Esophagus muscularis mucosa (tissue), 4 donors: ENCODE data around the gene ARRDC5. TPM values are rescaled to one million over a fixed set of nuclear protein-coding genes. Genes with fewer than 3 reads are reported as not detected.
"Not testable (repeated sequence)": the region's sequence is repeated elsewhere in the genome, so short reads cannot be mapped to it uniquely, and the experiment has no call there.

ENCODE experiments used
- DNase-seq: peaks from one replicate; pipeline ENCODE4 v3.0.0-alpha.2; 2017; ENCODE audit errors: extremely low spot score
- H3K27ac ChIP-seq, 4 donors: fragments of 200-600 bp; sonication (generic); replicated peaks in 1 of 4; 1 replicate in 3 of 4; 2 replicates in 1 of 4; pipeline ENCODE4 v1.5.1; 2016 to 2019; ENCODE audit warnings: mild to moderate bottlenecking in 1 of 4
- H3K27me3 ChIP-seq, 4 donors: fragments of 200-600 bp; sonication (generic); one replicate each; pipeline versions ENCODE4 v1.5.1 to v1.6.0; 2016 to 2019
- H3K36me3 ChIP-seq, 4 donors: fragments of 200-600 bp; sonication (generic); one replicate each; pipeline ENCODE4 v1.5.1; 2016 to 2019
- H3K4me1 ChIP-seq, 4 donors: fragments of 200-600 bp; sonication (generic); one replicate each; pipeline ENCODE4 v1.5.1; 2016 to 2019
- H3K4me3 ChIP-seq, 4 donors: fragments of 200-600 bp; sonication (generic); 1 replicate in 2 of 4; 2 replicates in 2 of 4; pipeline ENCODE4 v1.5.1; 2016 to 2019; ENCODE audit warnings: mild to moderate bottlenecking in 4 of 4, moderate library complexity in 1 of 4
- H3K9me3 ChIP-seq, 4 donors: fragments of 200-600 bp; sonication (generic); 1 replicate in 3 of 4; 2 replicates in 1 of 4; pipeline ENCODE4 v1.5.1; 2016 to 2019
- CTCF ChIP-seq, 3 experiments: fragments of 200-600 bp in 2 of 3; fragments of 450-650 bp in 1 of 3; sonication (generic) in 2 of 3; IDR thresholded peaks; one replicate each; pipeline ENCODE4 v1.5.1; 2017 to 2019; ENCODE audit warnings: antibody characterized with exemption in 3 of 3, mild to moderate bottlenecking in 2 of 3, moderate library complexity in 1 of 3
- EP300 ChIP-seq: sonication (generic); formaldehyde crosslinking; IDR thresholded peaks from one replicate; pipeline ENCODE4 v1.6.1; 2017; ENCODE audit warnings: antibody characterized with exemption
- POLR2A ChIP-seq: fragments of 450-650 bp; IDR thresholded peaks from one replicate; pipeline ENCODE4 v1.6.1; 2017; ENCODE audit warnings: antibody characterized with exemption, moderate library complexity, mild to moderate bottlenecking, low read depth
- POLR2AphosphoS5 ChIP-seq, 2 donors: sonication (generic); formaldehyde crosslinking; IDR thresholded peaks; one replicate each; pipeline ENCODE4 v1.6.1; 2017; ENCODE audit warnings: antibody characterized with exemption in 2 of 2
- WGBS: methylation state at CpG from one replicate; pipeline ENCODE4 v1.1.5; 2018; 5-methylcytosine and 5-hydroxymethylcytosine counted together
- intact Hi-C: fragments of 100-400 bp; cut with DNase I; formaldehyde crosslinking; loops from one replicate; pipeline ENCODE4 v1.15.1; 2023
- total RNA-seq, 4 donors: library from RNA; depleted of rRNA; stranded (reverse); fragments of >200 nt; gene quantifications; one replicate each; pipeline versions ENCODE4 v1.1.0 to v1.2.1, GENCODE V29; 2016

Gene ARRDC5
- total RNA-seq, 4 donors from 2014 or later = 0.26 TPM; not detected in 3

DNA sequence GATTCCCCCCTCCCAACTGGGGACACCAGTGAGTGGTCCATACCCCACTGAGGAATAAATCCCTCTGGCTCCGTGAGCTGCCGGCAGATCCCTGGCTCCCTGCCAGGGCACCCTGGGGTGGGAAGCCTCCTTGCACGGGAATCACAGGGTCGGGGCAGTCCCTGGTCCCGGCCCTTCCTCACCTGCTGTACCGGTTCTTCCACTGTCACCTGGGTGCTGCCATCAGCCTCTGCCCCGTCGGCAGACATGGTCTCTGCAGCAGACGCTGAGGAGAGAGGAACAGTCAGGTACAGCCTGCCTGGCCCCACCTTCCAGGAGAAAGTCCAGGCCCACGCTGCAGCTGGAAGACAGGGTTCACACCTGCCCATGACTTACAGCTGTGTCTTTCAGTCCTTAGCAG, 41.5 kb downstream of the ARRDC5 start:
- intact Hi-C loops = loop anchor here (10.0 kb wide), 1 partner anchor 126 kb away; no protein-coding TSS in a partner anchor
- DNase-seq = no peak
- no peaks in the 10 kb centered on the region for H3K9me3 ChIP-seq
- TF ChIP-seq POLR2AphosphoS5 (IDR thresholded peaks at IDR 0.05) (no peak), EP300 (no peak), POLR2A (no peak), CTCF (IDR thresholded peaks at IDR 0.05) (no peak)
- H3K36me3 ChIP-seq = peaks cover 14 to 62% (median 49%) of the 10 kb centered on the region in 4 donors
- no peak overlapping the region for H3K27ac ChIP-seq
- H3K4me3 ChIP-seq = no peak overlapping the region
- WGBS = 80% methylated on average over 8 of the region's 10 CpGs
- H3K4me1 ChIP-seq = peaks cover 0 to 15% (median 1%) of the 10 kb centered on the region in 4 donors
- H3K27me3 ChIP-seq = no peaks in the 10 kb centered on the region

GRCh38 chr19:4859697-4860096, 43.0 kb downstream of the ARRDC5 start:
- Histone ChIP-seq H3K4me3 (no peak overlapping the region), H3K27me3 (no peaks in the 10 kb centered on the region), H3K27ac (no peak overlapping the region), H3K9me3 (no peaks in the 10 kb centered on the region), H3K36me3 (peaks cover 14 to 75% (median 62%) of the 10 kb centered on the region in 4 donors), H3K4me1 (peaks cover 0 to under 1% (median 0%) of the 10 kb centered on the region in 4 donors)
- intact Hi-C loops = loop anchor here (10.0 kb wide), 1 partner anchor 125 kb away; no protein-coding TSS in a partner anchor
- TF ChIP-seq POLR2A = no peak
- no peak for TF ChIP-seq CTCF (IDR thresholded peaks at IDR 0.05)
- TF ChIP-seq EP300 = no peak
- no peak for TF ChIP-seq POLR2AphosphoS5 (IDR thresholded peaks at IDR 0.05)
- 93% methylated on average over 11 of the region's 11 CpGs for WGBS
- DNase-seq = no peak

DNA sequence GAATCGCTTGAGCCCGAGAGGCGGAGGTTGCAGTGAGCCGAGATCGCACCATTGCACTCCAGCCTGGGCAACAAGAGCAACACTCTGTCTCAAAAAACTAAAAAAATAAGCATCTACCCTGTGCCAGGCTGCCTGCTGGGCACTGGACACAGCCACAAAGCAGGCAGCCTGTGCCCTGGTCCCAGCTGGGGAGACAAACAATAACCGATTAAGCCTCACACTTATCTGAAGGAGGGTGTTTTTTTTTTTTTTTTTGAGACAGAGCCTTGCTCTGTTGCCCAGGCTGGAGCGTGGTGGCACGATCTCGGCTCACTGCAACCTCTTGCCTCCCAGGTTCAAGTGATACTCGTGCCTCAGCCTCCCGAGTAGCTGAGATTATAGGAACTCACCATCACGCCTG, 46.2 kb downstream of the ARRDC5 start:
- peaks cover 14 to 97% (median 74%) of the 10 kb centered on the region in 4 donors for H3K36me3 ChIP-seq
- H3K9me3 ChIP-seq, DNase-seq, H3K27me3 ChIP-seq, H3K4me1 ChIP-seq, H3K27ac ChIP-seq, intact Hi-C loops, H3K4me3 ChIP-seq: not testable (repeated sequence)
- 88% methylated on average over 12 of the region's 12 CpGs for WGBS

GRCh38 chr19:4853506-4853905, 49.2 kb downstream of the ARRDC5 start:
- H3K4me1 ChIP-seq, DNase-seq, H3K4me3 ChIP-seq, H3K9me3 ChIP-seq, H3K27me3 ChIP-seq, H3K27ac ChIP-seq: not testable (repeated sequence)
- 87% methylated on average over 8 of the region's 8 CpGs for WGBS
- intact Hi-C loops = loop anchor here (2.0 kb wide), 1 partner anchor 45 kb away; no protein-coding TSS in a partner anchor
- peaks cover 4 to 94% (median 69%) of the 10 kb centered on the region in 4 donors for H3K36me3 ChIP-seq

DNA sequence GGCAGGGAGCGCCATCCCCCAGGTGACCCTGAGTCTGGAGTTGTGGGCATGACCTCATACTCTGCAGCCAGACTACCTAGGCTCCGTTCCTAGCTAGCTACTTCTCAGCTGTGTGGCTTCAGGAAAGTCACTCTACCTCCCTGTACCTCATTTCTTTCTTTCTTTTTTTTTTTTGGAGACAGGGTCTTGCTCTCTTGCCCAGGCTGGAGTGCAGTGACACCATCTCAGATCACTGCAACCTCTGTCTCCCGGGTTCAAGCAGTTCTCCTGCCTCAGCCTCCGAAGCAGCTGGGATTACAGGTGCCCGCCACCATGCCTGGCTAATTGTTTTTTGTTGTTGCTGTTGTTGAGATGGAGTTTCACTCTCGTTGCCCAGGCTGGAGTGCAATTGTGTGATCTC, 50.2 kb downstream of the ARRDC5 start:
- WGBS = 91% methylated on average over 6 of the region's 6 CpGs
- no peak for TF ChIP-seq CTCF (IDR thresholded peaks at IDR 0.05)
- TF ChIP-seq POLR2AphosphoS5 (IDR thresholded peaks at IDR 0.05) = no peak
- no peak for TF ChIP-seq POLR2A
- no peak for TF ChIP-seq EP300
- Histone ChIP-seq H3K27ac (no peak overlapping the region), H3K9me3 (no peaks in the 10 kb centered on the region), H3K36me3 (peaks cover 8 to 94% (median 70%) of the 10 kb centered on the region in 4 donors), H3K27me3 (no peaks in the 10 kb centered on the region), H3K4me3 (no peak overlapping the region), H3K4me1 (no peaks in the 10 kb centered on the region)
- no peak for DNase-seq
- intact Hi-C loops = loop anchor here (2.0 kb wide), 1 partner anchor 44 kb away; no protein-coding TSS in a partner anchor
